ENCODE measurements around the gene USP35. TPM values are rescaled to one million over a fixed set of nuclear protein-coding genes. Genes with fewer than 3 reads are reported as not detected.

The USP35 gene
- total and polyA plus RNA-seq, 2 donors (not counting 1 experiment from before 2014, with no cell fraction given) = 4.6 to 13.0 TPM

GRCh38 chr11:78259777-78260487, 71.2 kb downstream of the USP35 start:
- Histone ChIP-seq H3K36me3 (ENCODE audit: control insufficient read depth, insufficient read depth, low read length) (no peaks in the 10 kb centered on the region), H3K4me3 (replicated peaks in 1 of 4; ENCODE audit: control extremely low read depth in 1 of 4, insufficient read depth in 1 of 4, low read depth in 3 of 4, low read length in 4 of 4) (no peak overlapping the region), H3K4me2 (ENCODE audit: extremely low read depth, insufficient read depth, low read length) (no peak overlapping the region), H3K4me1 (ENCODE audit: control insufficient read depth, extremely low read depth, insufficient read depth, low read length) (no peaks in the 10 kb centered on the region), H3K9ac (ENCODE audit: insufficient read depth, low read length) (no peak overlapping the region), H4K20me1 (ENCODE audit: control insufficient read depth, extremely low read depth, insufficient read depth, low read length) (no peaks in the 10 kb centered on the region), H3K27ac (ENCODE audit: insufficient read depth, low read length) (no peak overlapping the region), H3K27me3 (ENCODE audit: control insufficient read depth, insufficient read depth, low read length) (no peaks in the 10 kb centered on the region), H2AFZ (ENCODE audit: low read length) (no peak overlapping the region), H3K79me2 (ENCODE audit: control insufficient read depth, insufficient read depth, low read length) (no peaks in the 10 kb centered on the region), H3K9me3 (ENCODE audit: control insufficient read depth, insufficient read depth, low read depth, low read length) (no peaks in the 10 kb centered on the region)
- no peak for DNase-seq (ENCODE audit: low read depth in 2 of 2)
- no peak for TF ChIP-seq EZH2 (IDR thresholded peaks at IDR 0.05; ENCODE audit: low read length, missing control alignments)
- TF ChIP-seq CTCF (conservative IDR thresholded peaks at IDR 0.05 in 1 of 2, IDR thresholded peaks at IDR 0.05 in 1 of 2; ENCODE audit: low read depth in 1 of 2, low read length in 2 of 2) = no peak

- Histone ChIP-seq H3K9me3 (ENCODE audit: control insufficient read depth, insufficient read depth, low read depth, low read length) (no peaks in the 10 kb centered on the region), H3K27ac (ENCODE audit: insufficient read depth, low read length) (no peak overlapping the region), H3K4me2 (ENCODE audit: extremely low read depth, insufficient read depth, low read length) (no peak overlapping the region), H3K9ac (ENCODE audit: insufficient read depth, low read length) (no peak overlapping the region), H4K20me1 (ENCODE audit: control insufficient read depth, extremely low read depth, insufficient read depth, low read length) (no peaks in the 10 kb centered on the region), H3K27me3 (ENCODE audit: control insufficient read depth, insufficient read depth, low read length) (no peaks in the 10 kb centered on the region), H2AFZ (ENCODE audit: low read length) (no peak overlapping the region), H3K36me3 (ENCODE audit: control insufficient read depth, insufficient read depth, low read length) (no peaks in the 10 kb centered on the region), H3K4me1 (ENCODE audit: control insufficient read depth, extremely low read depth, insufficient read depth, low read length) (no peaks in the 10 kb centered on the region), H3K4me3 (replicated peaks in 1 of 4; ENCODE audit: control extremely low read depth in 1 of 4, insufficient read depth in 1 of 4, low read depth in 3 of 4, low read length in 4 of 4) (no peak overlapping the region), H3K79me2 (ENCODE audit: control insufficient read depth, insufficient read depth, low read length) (no peaks in the 10 kb centered on the region)
- DNase-seq (ENCODE audit: low read depth in 2 of 2) = no peak
- no peak for TF ChIP-seq EZH2 (IDR thresholded peaks at IDR 0.05; ENCODE audit: low read length, missing control alignments)
- no peak for TF ChIP-seq CTCF (conservative IDR thresholded peaks at IDR 0.05 in 1 of 2, IDR thresholded peaks at IDR 0.05 in 1 of 2; ENCODE audit: low read depth in 1 of 2, low read length in 2 of 2)
Observed at GRCh38 chr11:78261367-78261766, 72.6 kb downstream of the USP35 start.

GRCh38 chr11:78261828-78262227, 73.1 kb downstream of the USP35 start:
- no peak for DNase-seq (ENCODE audit: low read depth in 2 of 2)
- no peaks in the 10 kb centered on the region for H4K20me1 ChIP-seq (ENCODE audit: control insufficient read depth, extremely low read depth, insufficient read depth, low read length)
- H3K4me2 ChIP-seq (ENCODE audit: extremely low read depth, insufficient read depth, low read length) = no peak overlapping the region
- no peak overlapping the region for H2AFZ ChIP-seq (ENCODE audit: low read length)
- H3K9me3 ChIP-seq (ENCODE audit: control insufficient read depth, insufficient read depth, low read depth, low read length) = no peaks in the 10 kb centered on the region
- no peaks in the 10 kb centered on the region for H3K27me3 ChIP-seq (ENCODE audit: control insufficient read depth, insufficient read depth, low read length)
- no peak overlapping the region for H3K4me3 ChIP-seq (replicated peaks in 1 of 4; ENCODE audit: control extremely low read depth in 1 of 4, insufficient read depth in 1 of 4, low read depth in 3 of 4, low read length in 4 of 4)
- no peaks in the 10 kb centered on the region for H3K36me3 ChIP-seq (ENCODE audit: control insufficient read depth, insufficient read depth, low read length)
- H3K9ac ChIP-seq (ENCODE audit: insufficient read depth, low read length) = no peak overlapping the region
- TF ChIP-seq EZH2 (IDR thresholded peaks at IDR 0.05; ENCODE audit: low read length, missing control alignments) (no peak), CTCF (conservative IDR thresholded peaks at IDR 0.05 in 1 of 2, IDR thresholded peaks at IDR 0.05 in 1 of 2; ENCODE audit: low read depth in 1 of 2, low read length in 2 of 2) (no peak)
- no peaks in the 10 kb centered on the region for H3K4me1 ChIP-seq (ENCODE audit: control insufficient read depth, extremely low read depth, insufficient read depth, low read length)
- H3K27ac ChIP-seq (ENCODE audit: insufficient read depth, low read length) = no peak overlapping the region
- no peaks in the 10 kb centered on the region for H3K79me2 ChIP-seq (ENCODE audit: control insufficient read depth, insufficient read depth, low read length)

All from fibroblast of lung (primary cell).